GM21528 (cell line): ENCODE data around the gene DNAJC22.

Experiments
- ATAC-seq: cut with Tn5 transposase; IDR thresholded peaks from one replicate; pipeline ENCODE4 v1.9.1; 2021; ENCODE audit warnings: mild to moderate bottlenecking, moderate library complexity; ENCODE audit not compliant: unreplicated experiment, low FRiP score

DNAJC22 gene

DNA sequence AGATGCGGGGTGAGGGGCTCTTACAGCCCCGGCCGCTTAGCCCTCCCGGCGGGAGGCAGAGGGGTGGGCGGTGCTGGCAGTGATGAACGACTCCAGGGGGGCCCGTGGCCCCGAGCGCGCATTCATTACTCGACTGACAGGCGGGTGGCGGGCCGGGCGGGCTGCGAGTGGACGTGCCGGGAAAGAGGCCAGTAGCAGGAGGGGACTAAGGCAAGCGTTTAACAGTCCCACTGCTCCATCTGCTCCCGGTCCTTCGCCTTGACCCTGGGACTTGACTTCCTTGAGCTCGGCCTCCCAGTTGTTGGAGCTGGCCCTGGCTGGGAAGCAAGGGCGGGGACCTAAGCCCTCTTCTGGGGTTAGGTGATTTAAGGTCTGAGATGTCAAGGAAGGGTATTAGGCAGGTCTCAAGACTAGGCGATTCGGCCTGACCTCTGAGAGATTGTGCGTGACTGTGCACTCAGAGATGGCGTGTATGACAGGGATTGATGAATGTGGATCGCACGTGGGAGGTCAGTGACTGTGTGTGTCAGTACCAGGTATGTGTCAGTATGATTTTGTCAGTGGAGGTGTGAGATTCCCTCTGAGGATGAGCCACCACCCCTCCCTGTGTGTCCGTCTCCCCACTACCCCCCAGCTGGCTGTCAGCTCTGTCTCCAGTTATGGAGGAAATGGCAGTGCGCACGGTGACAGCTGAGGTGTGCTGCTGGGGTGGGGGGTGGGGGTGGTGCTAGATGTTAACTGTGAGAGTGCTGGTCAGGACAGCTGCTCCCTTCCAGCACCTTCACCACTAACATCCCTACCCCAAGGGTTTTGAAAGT, 3.6 kb upstream of the DNAJC22 start:
- ATAC-seq = no peak

DNA sequence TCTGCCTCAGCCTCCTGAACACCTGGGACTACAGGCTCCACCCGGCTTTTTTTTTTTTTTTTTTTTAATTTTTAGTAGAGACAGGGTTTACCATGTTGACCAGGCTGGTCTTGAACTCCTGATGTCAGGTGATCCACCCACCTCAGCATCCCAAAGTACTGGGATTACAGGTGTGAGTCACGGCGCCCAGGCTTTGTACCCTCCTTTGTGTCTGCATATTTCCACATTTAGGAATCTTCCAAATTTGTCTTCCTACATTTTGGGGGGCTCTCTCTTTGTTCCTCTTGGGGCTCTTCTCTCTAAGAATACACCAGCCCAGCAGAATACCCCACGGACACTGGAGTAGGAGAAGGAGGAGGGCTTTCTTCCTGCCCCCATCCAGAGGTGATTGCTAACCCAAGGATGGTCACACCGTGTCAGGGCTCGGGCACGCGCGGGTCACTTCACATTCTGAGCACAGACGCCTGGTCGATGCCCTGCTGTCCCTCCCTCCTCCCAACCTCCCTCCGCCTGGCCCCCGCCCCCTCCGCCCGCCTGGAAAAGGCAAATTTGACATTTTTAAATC, 2.1 kb upstream of the DNAJC22 start:
- ATAC-seq = no peak

- ATAC-seq = no peak
These were observed 1.4 kb upstream of the DNAJC22 start for GRCh38 chr12:49345051-49345824.

- no peak for ATAC-seq
These were observed 646 bp upstream of the DNAJC22 start for GRCh38 chr12:49345825-49346658.

GRCh38 chr12:49347311-49348193, 864 bp downstream of the DNAJC22 start:
- ATAC-seq = no peak

DNA sequence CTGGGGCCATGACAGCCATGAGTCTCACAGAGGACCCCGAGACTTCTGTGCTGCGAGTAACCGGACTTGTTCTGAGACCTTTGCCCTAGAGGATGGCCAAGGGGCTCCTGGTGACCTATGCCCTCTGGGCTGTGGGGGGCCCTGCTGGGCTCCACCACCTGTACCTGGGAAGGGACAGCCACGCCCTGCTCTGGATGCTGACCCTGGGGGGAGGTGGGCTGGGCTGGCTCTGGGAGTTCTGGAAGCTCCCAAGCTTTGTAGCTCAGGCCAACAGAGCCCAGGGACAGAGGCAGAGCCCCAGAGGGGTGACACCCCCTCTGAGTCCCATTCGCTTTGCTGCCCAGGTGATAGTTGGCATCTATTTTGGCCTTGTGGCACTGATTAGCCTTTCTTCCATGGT, 2.1 kb downstream of the DNAJC22 start:
- no peak for ATAC-seq

DNA sequence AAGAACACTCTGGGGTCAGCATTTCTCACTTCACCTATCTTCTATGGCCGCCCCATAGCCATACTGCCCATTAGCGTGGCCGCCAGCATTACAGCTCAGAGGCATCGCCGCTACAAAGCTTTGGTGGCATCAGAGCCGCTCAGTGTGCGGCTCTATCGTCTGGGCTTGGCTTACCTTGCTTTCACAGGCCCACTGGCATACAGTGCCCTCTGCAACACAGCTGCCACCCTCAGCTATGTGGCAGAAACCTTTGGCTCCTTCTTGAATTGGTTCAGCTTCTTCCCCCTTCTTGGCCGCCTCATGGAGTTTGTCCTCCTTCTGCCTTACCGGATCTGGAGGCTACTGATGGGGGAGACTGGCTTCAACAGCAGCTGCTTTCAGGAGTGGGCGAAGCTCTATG, 2.6 kb downstream of the DNAJC22 start:
- no peak for ATAC-seq

DNA sequence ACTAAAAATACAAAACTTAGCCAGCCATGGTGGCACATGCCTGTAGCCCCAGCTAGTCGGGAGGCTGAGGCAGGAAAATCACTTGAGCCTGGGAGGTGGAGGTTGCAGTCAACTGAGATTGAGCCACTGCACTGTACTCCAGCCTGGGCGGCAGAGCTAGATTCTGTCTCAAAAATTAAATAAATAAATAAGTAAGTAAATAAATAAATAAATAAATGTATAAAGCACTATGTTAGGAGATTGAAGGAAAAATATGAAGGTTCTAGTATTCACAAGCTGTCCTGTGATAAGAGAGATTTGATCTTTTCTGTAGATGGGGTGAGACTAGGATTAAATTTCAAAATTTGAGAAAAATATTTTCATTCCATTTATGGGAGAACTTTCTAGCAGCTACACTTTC, 5.7 kb downstream of the DNAJC22 start:
- no peak for ATAC-seq

DNA sequence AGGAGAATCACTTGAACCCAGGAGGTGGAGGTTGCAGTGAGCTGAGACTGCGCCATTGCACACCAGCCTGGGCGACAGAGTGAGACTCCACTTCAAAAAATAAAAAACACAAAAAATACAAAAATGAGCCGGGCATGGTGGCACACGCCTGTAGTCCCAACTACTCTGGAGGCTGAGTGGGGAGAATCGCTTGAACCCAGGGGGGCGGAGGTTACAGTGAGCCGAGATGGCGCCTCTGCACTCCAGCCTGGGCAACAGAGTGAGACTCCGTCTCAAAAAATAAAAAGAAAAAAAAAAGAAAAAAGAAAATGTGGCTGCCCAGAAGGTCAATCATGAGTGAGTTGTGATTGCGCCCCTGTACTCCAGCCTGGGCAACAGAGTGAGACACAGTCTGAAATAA, 9.2 kb downstream of the DNAJC22 start:
- ATAC-seq = no peak

GRCh38 chr12:49357103-49357678, 10.5 kb downstream of the DNAJC22 start:
- no peak for ATAC-seq

GRCh38 chr12:49358483-49359141, 11.9 kb downstream of the DNAJC22 start:
- no peak for ATAC-seq

DNA sequence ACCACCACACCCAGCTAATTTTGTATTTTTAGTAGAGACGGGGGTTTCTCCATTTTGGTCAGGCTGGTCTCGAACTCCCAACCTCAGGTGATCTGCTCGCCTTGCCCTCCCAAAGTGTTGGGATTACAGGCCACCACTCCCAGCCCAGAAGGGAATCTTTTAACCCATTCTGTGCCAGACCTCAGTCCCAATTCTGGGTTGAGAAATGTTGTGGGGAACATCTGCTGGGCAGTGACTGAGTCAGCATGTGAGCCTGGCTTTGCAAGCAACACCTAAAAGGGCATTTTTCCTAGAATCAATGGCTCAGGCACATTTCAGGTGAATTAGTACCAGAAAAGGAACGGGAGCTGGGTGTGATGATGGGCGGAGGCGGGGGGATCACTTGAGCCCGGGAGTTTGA, 13.0 kb downstream of the DNAJC22 start:
- ATAC-seq = no peak

- no peak for ATAC-seq
These were observed 15.4 kb downstream of the DNAJC22 start for GRCh38 chr12:49362077-49362476.

DNA sequence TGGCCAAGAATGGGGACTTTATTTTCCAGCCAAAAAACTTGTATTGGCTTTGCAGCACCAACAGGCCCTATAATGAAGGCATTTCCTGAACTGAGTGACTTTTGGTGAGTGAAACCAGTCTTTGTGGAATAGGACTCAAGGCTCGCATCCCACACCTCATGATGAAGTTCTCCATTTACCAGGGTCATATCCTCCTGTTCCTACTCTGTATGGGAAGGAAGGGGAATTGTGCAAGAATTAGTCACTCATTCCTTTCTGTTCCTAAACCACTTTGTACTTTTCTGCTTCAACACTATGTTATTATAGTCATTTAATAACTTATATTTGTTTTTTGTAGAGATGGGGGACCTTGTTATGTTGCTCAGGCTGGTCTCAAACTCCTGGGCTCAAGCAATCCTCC, 18.3 kb downstream of the DNAJC22 start:
- no peak for ATAC-seq

- no peak for ATAC-seq
These were observed 18.9 kb downstream of the DNAJC22 start for GRCh38 chr12:49365542-49365941.

DNA sequence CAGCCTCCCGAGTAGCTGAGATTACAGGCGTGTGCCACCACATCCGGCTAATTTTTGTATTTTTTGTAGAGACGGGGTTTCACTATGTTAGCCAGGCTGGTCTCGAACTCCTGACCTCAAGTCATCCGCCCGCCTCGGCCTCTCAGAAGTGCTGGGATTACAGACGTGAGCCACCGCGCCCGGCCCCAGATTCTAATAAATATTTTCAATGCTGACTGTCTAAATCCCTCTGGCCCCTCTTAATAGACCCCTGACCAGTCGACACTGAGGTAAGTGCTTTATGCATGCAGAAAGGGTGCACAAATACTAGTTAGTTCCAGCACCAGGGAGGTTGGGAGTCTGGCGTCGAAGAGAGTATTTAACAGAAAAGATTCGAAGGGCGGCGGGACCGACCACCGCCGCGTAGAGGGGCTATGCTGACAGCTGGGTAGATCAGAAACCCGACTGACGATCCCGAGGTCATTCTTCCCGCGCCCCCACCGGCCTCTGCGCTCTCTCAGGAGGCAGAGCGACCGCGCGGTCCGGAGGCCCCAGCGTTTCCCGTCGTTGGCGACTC, 19.5 kb downstream of the DNAJC22 start:
- ATAC-seq = peak; percentile 23

DNA sequence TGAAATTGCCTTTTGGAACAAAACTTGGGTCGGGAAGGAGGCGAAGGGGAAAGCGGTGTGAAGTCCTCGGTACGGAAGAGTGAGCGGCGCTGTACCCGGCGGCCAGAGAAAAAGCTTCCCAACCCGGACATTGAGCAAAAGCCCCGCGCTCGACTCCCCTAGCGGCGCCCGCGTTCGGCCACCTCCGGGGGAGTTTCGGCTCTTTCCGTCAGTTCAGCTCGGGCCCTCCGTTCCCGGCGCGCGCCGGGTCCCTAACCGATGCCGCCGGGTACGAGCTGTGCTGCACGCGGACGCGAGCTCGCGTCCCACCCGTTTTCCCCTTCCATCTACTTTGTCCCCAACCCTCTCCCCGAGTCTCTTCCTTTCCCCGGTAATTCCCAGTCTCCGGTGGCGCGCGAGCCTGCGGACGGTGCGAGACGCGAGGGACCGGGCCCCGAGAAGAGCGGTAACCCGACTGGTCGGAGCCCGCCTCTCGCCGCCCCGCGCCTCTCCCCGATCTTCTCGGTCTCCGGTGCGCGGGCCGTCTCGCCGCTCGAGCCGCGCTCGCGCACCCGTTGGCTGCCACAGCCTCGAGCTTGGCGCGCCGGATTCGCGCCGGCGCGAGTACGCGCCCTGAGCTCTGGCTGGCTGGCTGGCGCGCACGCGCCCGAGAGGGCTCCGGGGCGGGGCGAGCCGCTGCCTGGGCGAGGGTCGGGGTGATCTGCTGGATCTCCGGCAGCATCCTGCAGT, 20.1 kb downstream of the DNAJC22 start:
- peak; percentile 64 for ATAC-seq
